Eye (tissue), 1 donor: ENCODE measurements around the gene PITPNC1.
A peak's percentile ranks its signal among the peaks of the same experiment; 100 is the strongest.

ENCODE experiments used
- DNase-seq: peaks from one replicate; pipeline ENCODE4 v3.0.0-alpha.2; 2015

PITPNC1 gene

GRCh38 chr17:67658265-67658664 is 281.2 kb downstream of the PITPNC1 start:
- DNase-seq = no peak

- no peak for DNase-seq
These were observed 281.9 kb downstream of the PITPNC1 start for GRCh38 chr17:67659028-67659427.

GRCh38 chr17:67662712-67663111 is 285.6 kb downstream of the PITPNC1 start:
- no peak for DNase-seq

GRCh38 chr17:67663457-67663856 is 286.4 kb downstream of the PITPNC1 start:
- no peak for DNase-seq

GRCh38 chr17:67666028-67666427 is 288.9 kb downstream of the PITPNC1 start:
- DNase-seq = no peak

GRCh38 chr17:67666710-67667109 is 289.6 kb downstream of the PITPNC1 start:
- no peak for DNase-seq

GRCh38 chr17:67671493-67671892 is 294.4 kb downstream of the PITPNC1 start:
- no peak for DNase-seq

- no peak for DNase-seq
These were observed 295.7 kb downstream of the PITPNC1 start for GRCh38 chr17:67672592-67673335.

GRCh38 chr17:67675481-67675880 is 298.4 kb downstream of the PITPNC1 start:
- DNase-seq = no peak

- no peak for DNase-seq
These were observed 299.2 kb downstream of the PITPNC1 start for GRCh38 chr17:67676305-67676704.

GRCh38 chr17:67678414-67678813 is 301.3 kb downstream of the PITPNC1 start:
- no peak for DNase-seq

GRCh38 chr17:67679225-67679624 is 302.1 kb downstream of the PITPNC1 start:
- DNase-seq = no peak

GRCh38 chr17:67679721-67680120 is 302.6 kb downstream of the PITPNC1 start:
- no peak for DNase-seq

GRCh38 chr17:67680445-67681224 is 303.6 kb downstream of the PITPNC1 start:
- DNase-seq = no peak

GRCh38 chr17:67682196-67682595 is 305.1 kb downstream of the PITPNC1 start:
- no peak for DNase-seq

GRCh38 chr17:67685351-67685750 is 308.3 kb downstream of the PITPNC1 start:
- DNase-seq = no peak

- DNase-seq = no peak
These were observed 309.2 kb downstream of the PITPNC1 start for GRCh38 chr17:67686241-67686640.

- no peak for DNase-seq
These were observed 310.4 kb downstream of the PITPNC1 start for GRCh38 chr17:67687511-67687910.

- DNase-seq = peak; percentile 93
These were observed 312.6 kb downstream of the PITPNC1 start for GRCh38 chr17:67689534-67690177.

GRCh38 chr17:67693811-67694210 is 316.7 kb downstream of the PITPNC1 start:
- DNase-seq = no peak

- DNase-seq = no peak
These were observed 319.3 kb downstream of the PITPNC1 start for GRCh38 chr17:67696347-67696746.

GRCh38 chr17:67696853-67697498 is 319.9 kb downstream of the PITPNC1 start:
- DNase-seq = peak; percentile 29

- no peak for DNase-seq
These were observed 323.1 kb downstream of the PITPNC1 start for GRCh38 chr17:67700037-67700724.
